ENCODE data around the gene LEMD2.
A peak's percentile ranks its signal among the peaks of the same experiment; 100 is the strongest.
"Not testable (repeated sequence)": the region's sequence is repeated elsewhere in the genome, so short reads cannot be mapped to it uniquely, and the experiment has no call there.

Gene LEMD2

GRCh38 chr6:33788694-33789549 lies at the start of gene LEMD2:
TSS of gene LEMD2 (minus strand) at chr6:33789130. CDS start at chr6:33789116, 14 bp downstream.
- peak; percentile 92 for DNase-seq

DNA sequence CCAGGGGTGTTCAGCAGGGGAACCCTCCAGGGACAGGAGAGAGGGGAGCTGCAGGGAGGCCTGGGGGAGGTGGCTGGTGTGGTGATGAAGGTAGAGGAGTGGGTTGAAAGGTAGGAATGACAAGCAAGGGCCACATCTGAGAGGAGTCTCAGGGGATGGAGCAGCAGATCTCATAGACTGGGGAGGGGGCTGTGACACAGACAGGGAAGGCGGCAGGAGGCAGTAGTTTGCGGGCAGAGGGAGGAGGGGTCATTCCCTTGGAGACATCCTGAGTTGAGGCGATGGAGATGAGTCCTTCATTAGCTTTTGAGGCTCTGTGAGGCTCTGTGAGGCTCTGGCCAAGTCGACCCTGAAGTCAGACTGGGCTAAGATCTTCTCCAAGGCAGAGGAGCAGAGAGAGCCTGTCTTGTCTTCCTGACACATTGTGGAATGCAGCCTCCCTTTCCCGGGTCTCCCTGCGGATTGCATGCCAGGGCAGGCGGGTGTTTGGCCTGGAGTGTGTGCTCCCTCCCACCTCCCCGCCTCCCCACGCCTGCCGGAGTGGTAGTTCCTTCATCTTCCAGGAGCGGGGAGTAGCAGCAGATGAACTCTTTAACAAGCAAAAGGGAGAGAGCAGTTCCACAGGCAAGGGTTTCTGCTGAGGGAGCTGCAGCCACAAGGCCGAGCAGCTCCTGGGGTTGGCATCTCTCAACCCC lies 49.2 kb upstream of the LEMD2 start:
- DNase-seq = peak; percentile 89

GRCh38 chr6:33836806-33837469 lies 48.0 kb upstream of the LEMD2 start:
- no peak for DNase-seq

GRCh38 chr6:33834401-33835392 lies 45.8 kb upstream of the LEMD2 start:
- DNase-seq = no peak

DNA sequence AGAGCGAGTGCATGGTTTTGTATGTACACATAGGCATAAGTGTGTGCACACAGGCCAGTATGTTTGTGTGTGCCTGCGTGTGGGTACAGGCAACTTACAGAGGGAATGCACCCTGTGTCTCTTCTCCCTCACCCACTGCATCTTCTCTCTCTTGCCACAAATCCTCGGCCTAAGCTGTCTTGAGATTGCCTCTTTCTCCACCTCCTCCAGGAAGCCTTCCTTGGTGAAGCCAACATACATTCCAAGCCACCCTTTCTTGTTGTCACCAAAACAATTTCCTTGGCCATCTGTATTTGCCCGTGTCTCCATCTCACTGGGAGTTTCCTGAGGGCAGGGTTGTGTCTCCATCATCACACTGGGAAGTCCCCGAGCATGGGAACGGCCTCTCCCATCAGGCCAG lies 44.7 kb upstream of the LEMD2 start:
- no peak for DNase-seq

DNA sequence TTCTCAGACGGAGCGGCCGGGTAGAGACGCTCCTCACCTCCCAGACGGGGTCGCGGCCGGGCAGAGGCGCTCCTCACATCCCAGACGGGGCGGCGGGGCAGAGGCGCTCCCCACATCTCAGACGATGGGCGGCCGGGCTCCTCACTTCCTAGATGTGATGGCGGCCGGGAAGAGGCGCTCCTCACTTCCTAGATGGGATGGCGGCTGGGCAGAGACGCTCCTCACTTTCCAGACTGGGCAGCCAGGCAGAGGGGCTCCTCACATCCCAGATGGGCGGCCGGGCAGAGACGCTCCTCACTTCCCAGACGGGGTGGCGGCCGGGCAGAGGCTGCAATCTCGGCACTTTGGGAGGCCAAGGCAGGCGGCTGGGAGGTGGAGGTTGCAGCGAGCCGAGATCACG lies 43.9 kb upstream of the LEMD2 start:
- not testable (repeated sequence) for DNase-seq

DNA sequence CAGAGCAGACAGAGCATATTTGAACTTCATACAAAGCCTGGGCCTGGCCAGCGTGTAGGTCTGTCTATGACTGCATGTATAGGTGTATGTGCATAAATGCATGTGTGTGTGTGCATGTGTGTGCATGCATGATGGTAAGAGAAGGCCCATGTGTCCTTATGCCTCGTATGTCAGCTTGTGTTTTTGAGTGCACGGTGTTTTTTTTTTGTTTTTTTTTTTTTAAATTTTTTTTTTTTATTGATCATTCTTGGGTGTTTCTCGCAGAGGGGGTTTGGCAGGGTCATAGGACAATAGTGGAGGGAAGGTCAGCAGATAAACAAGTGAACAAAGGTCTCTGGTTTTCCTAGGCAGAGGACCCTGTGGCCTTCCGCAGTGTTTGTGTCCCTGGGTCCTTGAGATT lies 42.8 kb upstream of the LEMD2 start:
- not testable (repeated sequence) for DNase-seq

DNA sequence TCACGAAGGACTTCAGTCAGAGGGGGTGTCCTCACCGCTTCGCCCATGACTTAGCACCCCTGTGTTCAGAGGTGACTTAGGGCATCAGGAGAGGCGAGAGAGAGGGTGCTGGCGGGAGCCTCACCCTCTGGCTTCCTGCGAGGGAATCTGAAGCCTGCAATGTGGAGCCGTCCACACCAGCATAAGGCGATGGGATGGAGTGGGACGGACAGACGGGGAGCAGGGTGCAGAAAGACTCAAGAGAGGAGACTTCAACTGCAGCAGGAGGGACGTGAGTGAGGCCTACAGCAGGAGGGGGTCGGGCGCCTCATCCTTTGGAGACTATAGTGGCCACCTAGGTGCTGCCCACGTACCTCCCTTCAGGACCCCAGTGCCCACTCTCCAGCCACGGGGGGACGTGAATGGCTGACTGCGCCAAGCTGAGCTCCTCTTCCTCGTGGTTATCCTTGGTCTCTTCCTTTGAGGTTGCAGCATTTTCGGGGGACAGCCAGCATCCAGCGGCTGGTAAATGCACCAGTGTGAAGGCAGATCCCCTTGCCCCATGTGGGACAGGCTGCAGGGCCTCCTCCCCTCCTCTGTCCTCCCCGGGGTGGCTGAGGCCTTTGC lies 41.8 kb upstream of the LEMD2 start:
- DNase-seq = no peak

GRCh38 chr6:33828764-33829731 lies 40.1 kb upstream of the LEMD2 start:
- no peak for DNase-seq

DNA sequence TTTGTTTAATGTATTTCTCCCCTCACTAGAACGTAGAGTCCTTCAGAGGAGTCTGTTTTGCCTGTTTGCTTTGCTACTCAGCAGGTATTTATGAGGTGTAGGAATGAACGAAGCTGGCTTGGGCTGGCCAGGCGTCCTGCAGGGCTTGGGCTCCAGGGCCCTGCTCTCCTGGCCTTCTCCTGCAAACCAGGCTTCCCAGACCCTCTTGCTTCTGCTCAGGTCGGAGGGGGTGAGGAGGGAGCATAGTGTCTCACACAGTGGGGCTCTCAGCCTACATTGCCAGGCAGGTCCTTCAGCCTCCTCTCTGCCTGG lies 39.5 kb upstream of the LEMD2 start:
- no peak for DNase-seq

- DNase-seq = no peak
Observed at GRCh38 chr6:33827546-33828451, 38.9 kb upstream of the LEMD2 start.

GRCh38 chr6:33826537-33826936 lies 37.6 kb upstream of the LEMD2 start:
- no peak for DNase-seq

DNA sequence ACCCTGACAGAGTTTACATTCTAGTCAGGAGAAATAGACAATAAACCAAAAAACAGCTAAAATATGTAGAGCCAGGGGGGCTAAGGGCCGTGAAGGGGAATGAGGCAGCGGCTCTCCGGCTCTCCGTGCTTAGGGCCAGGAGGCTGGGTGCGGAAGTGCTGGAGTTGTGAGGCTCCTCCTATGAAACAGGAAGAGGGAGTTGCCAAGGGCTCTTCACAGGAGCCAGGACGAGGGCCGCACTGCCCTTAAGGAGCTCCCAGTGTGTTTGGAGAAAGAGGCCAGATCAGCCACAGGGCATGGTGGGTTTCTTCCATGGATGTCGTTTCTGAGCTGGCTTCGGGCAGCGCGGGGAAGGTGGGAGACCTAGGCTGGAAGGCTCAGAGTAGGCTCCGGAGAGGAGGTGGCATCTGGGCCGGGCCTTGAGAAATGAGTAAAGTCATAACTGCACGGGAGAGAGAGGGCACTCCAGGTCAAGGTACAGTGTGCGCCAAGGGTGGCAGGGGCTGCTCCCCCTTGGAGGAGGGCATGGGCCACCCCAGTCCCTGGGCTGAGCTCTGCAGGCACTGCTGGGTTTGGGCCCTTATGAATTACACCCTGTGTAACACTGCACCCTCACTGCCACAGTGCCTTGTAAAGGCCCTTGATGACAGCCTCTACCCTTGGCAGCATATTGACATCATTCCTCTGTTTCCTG lies 35.7 kb upstream of the LEMD2 start:
- DNase-seq = no peak

DNA sequence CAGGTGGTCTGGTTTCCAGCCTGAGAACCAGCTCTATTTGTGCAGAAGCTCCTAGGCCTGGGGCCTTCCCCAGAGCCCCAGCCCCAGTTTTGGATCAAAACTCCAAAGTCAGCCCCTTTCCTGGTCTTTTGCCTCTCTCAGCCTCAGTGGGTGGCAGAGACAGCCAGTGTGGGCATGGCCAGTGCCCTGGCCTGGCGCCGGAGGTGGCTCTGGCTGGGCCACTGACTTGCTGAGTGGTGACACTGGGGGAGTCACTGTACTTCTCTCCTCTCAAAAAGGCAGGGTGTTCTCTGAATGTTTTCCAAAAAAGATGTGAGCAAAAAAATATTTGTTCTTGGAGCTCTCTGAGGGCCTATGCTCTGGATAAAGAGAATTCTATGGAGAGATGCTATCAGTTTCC lies 34.9 kb upstream of the LEMD2 start:
- DNase-seq = no peak

GRCh38 chr6:33822575-33823395 lies 33.9 kb upstream of the LEMD2 start:
- peak; percentile 41 for DNase-seq

- DNase-seq = no peak
Observed at GRCh38 chr6:33820784-33821520, 32.0 kb upstream of the LEMD2 start.

DNA sequence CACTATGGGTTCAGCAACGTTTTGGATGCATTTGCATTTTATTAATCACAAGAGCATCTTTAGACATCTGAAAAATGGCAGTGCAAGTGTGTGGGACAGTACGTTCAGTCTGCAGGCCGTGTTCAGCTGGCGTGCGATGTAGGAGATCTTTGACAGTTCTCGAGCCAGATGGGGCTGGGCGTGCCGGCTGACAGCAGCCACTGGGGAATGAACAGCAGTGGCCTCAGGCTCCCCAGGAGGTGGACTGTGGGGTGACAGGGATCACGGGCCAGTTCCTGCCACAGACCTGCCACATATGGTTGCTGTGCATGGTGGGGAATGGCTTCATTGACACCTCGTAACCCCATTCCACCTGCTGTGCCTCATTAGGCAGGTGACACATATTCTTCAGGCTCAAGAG lies 31.3 kb upstream of the LEMD2 start:
- no peak for DNase-seq

DNA sequence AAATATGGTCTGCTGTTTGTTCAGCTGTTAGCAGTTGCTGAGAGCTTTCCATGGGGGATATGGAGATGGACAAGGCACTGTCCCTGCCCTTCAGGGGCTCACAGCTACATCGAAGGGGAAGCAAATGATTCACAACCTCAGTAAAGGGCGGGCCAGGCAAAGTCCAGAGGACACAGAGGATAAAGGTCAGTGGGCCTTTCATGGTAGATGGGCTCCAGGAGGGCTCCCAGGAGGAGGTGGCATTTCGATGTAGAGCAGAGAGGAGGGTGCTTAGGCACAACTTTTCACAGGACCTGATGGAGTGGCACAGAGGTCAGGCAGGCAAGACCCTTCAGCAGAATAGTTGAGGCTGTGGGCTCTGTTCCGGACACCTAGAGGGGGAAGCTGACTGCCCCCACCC lies 30.1 kb upstream of the LEMD2 start:
- DNase-seq = no peak
